DMS 273 (cell line): ENCODE data around the gene SLC24A3.

ENCODE experiments used
- DNase-seq: peaks from one replicate; lab custom pipeline; 2025; ENCODE audit not compliant: unreplicated experiment; lab: John Stamatoyannopoulos, UW

SLC24A3 gene

DNA sequence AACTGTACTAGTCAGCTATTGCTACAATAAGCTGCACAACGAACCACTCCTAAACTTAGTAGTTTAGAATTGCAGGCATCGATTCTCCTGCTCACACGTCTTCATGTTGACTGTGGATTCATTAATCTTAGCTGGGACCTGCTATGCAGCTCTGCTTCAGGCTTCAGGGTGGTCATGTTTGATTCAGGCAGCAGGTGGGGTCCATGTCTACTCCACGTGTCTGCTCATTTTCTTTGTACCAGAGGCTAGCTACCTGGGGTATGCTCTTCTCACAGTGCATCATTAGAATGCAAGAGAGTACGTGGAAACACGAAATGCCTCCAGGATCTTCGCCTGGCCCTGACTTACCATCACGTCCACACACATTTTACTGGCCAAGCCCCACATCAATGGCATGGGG lies 481.1 kb downstream of the SLC24A3 start:
- DNase-seq: no peak

GRCh38 chr20:19695081-19695480 lies 482.6 kb downstream of the SLC24A3 start:
- DNase-seq: no peak

GRCh38 chr20:19696620-19697019 lies 484.2 kb downstream of the SLC24A3 start:
- no peak for DNase-seq

DNA sequence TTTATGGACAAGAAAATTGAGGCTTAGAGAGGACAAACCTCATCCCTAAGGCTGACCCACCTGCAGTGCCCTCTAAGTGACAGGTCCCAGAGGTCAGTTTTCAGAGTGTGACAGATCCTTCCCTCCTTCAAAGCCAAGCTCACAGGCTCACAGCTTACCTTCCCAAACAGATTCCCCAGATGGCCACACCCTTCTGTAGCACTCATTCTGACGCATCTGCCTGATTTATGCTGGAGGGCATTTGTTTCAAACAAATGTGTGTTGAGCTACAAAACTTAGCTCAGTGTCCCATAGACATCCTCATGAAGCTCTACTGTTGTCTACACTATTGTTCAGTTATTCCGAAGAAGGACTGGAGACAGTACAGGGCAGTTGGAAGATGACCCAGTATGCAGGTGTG lies 485.0 kb downstream of the SLC24A3 start:
- DNase-seq: no peak

GRCh38 chr20:19699180-19699971 lies 486.9 kb downstream of the SLC24A3 start:
- DNase-seq: peak; percentile 79

GRCh38 chr20:19701429-19701828 lies 489.0 kb downstream of the SLC24A3 start:
- DNase-seq: no peak

GRCh38 chr20:19706463-19706862 lies 494.0 kb downstream of the SLC24A3 start:
- DNase-seq: no peak

- no peak for DNase-seq
Measured at GRCh38 chr20:19709635-19710335, 497.3 kb downstream of the SLC24A3 start.

DNA sequence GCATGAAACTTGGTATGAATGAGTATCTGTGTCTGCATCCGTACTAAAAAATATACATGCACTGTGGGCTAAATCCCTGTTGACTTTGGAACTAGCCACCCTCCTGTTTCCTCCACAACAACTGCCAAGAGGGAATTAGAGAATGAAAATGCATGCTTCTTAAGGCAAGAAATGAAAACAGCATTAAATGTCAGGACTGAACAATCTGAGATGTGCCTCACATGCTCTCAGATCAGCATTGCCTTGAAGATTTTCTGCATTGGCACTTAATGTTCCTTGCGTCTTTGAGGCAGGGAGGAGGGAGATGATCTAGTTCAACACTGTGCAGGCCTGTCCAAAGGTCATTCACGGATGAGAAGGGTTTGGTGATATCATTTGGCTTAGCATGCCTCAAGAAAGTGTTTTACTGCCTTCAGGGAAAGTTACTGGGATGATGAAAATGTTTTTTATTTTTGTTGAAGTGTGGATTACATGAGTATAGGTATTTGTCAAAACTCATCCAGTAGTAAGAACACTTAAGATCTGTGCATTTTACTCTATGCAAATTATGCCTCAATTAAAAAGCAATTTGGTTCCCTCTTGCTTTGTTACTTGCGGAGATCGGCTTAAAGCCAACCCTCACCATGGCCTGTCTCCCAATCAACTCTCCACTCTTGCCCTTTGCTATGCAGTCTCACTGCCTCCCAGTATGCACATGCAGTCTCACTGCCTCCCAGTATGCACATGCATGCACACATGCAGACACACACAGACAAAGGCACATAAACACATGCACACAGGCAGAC lies 498.1 kb downstream of the SLC24A3 start:
- no peak for DNase-seq

DNA sequence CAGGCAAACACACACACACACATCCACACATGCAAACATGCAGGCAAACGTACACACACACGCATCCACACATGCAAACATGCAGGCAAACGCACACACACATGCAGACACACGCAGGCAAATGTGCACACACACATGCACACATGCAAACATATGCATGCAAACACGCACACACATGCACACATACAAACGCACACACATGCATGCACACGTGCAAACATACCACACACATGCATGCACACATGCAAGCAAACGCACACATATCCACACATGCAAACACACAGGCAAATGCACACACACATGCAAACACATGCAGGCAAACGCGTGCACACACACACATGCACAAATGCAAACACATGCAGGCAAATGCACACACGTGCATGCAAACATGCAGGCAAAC lies 498.7 kb downstream of the SLC24A3 start:
- no peak for DNase-seq

DNA sequence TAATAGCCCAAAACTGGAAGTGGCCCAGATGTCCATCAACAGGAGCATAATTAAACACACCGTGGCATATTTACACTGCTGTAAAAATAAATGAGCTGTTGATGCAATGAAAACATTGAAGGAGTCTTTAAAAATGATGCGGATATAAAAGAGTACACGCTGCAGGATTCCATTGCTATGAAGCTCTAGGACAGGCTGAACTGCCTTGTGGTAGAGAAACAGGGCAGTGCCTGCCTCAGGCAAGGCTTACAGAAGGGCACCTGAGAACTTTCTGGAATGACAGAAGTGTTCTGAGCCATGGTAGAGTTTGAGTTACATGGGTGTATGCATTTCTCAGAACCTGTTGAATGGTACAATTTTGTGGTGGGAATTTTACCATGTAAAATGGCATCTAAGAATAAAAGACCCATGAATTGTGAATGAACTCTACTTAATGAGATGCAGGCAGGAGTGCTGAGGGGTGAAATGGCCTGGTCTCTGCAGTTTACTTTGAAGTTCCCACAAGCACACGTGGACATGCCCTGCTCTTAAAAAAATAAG lies 500.3 kb downstream of the SLC24A3 start:
- DNase-seq: no peak

DNA sequence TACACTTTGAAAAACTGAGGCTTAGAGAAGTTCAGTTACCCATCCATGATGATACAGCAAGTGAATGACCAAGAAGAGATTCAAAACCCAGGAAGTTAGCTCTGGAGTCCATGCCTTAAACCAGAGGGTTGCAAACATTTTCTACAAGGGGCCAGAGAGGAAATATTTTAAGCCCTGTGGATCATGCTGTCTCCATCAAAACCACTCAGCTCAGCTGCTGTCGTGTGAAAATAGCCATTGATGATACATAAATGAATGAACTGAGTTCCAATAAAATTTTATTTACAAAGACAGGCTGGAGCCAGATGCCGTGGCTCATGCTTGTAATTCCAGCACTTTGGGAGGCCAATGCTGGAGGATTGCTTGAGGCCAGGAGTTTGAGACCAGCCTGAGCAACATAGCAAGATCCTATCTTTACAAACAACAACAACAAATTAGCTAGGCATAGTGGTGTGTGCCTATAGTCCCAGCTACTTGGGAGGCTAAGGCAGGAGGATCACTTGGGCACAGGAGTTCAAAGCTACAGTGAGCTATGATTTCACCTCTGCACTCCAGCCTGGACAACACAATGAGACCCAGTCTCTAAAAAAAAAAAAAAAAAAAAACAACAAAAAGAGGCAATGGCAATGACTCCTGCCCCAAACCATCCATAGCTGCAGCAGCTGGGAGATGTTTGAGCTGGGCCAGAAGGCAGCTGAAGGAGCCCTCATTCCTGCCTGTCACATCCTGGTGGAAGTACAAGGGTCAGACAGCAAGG lies 501.6 kb downstream of the SLC24A3 start:
- DNase-seq: no peak

DNA sequence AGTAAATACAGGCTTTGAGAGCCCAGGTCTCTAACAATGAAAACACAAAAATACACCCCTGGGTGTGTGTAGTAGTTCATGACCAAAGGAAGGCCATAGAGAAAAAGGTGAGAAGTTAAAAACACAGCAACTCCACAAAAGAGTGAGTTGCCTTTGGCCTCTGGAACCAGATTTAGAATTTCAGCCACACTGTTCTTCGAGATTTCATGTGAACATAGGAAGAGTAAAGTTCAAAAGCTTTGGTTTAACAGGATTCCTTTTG lies 502.1 kb downstream of the SLC24A3 start:
- no peak for DNase-seq

- no peak for DNase-seq
Measured at GRCh38 chr20:19715986-19716385, 503.5 kb downstream of the SLC24A3 start.

DNA sequence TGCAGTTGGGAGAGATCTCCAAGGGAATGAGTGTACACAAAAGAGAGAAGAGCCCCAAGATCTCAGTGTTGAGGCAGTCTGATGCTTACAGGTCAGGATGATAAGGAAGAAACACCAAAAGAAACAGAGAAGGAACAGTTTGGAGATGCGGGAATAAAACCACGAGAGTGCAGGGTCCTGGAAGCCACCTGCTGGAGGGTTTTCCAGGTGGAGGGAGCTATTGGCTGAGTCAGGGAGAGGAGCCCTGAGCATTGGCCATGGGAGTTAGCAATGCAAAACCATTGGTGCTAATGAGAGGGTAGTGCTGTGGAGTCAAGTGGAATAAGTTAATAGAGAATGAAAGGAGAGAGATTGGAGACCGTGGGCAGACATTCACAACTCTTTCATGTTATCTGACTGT lies 506.4 kb downstream of the SLC24A3 start:
- DNase-seq: no peak

DNA sequence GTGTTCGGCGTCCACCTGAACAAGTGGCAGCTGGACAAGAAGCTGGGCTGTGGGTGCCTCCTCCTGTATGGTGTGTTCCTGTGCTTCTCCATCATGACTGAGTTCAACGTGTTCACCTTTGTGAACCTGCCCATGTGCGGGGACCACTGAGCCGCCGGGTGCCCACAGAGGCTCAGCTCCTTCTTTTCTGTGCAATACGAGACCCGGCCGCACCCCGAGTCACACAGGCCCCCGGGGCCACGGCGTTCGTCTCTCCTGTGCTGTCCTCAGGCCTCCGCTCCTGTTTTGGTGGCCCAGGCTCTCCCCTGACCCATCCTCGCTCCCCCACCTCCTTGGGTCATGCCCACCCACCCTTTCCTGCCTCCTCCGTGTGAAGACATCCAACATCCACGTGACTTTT lies 508.5 kb downstream of the SLC24A3 start:
- no peak for DNase-seq

DNA sequence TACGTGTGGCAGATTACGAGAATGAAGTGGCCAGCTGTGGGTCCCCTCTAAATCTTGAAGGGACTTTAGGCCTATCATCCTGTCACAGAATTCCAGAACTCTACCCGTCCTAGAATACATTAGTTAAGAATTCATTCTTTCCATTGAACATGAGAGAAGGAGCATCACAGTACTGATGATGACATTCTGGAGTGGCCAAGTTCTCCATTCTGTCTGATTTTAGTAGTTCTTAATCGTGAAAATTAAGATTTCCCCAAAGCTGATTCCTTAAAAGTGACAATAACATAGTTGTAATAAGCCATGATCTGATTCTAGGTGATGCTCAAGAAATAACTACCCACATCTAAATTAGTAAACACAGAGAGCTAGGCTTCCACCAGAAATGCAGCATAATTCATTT lies 510.6 kb downstream of the SLC24A3 start:
- no peak for DNase-seq

GRCh38 chr20:19723813-19724430 lies 511.5 kb downstream of the SLC24A3 start:
- no peak for DNase-seq

DNA sequence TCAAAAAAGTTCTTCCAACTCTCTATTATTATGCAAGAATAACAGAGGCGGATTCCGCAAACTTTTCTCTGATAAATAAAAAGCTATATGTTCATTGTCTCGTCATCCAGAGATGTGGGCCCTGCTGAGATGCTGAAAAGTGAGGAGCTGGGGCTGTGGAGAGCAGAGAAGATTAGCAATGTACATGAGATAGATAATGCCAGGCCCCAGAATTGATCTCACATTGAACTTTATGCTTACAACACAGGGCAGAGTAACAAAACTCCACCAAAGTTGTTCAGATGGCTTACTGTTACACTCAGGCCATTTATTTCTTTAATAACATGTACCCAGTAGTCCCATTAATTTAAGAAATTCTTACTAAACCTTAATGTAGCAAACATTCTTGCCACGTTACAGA lies 512.9 kb downstream of the SLC24A3 start:
- DNase-seq: no peak

GRCh38 chr20:19725814-19726525 lies 513.5 kb downstream of the SLC24A3 start:
- no peak for DNase-seq
